Epidermal melanocyte (primary cell): ENCODE measurements around the gene MSH3.
"Not testable (repeated sequence)": the region's sequence is repeated elsewhere in the genome, so short reads cannot be mapped to it uniquely, and the experiment has no call there.

Source experiments
- DNase-seq: peaks from one replicate; pipeline ENCODE4 v3.0.0; 2011; ENCODE audit warnings: low spot score; ENCODE audit not compliant: insufficient read length

Gene MSH3

DNA sequence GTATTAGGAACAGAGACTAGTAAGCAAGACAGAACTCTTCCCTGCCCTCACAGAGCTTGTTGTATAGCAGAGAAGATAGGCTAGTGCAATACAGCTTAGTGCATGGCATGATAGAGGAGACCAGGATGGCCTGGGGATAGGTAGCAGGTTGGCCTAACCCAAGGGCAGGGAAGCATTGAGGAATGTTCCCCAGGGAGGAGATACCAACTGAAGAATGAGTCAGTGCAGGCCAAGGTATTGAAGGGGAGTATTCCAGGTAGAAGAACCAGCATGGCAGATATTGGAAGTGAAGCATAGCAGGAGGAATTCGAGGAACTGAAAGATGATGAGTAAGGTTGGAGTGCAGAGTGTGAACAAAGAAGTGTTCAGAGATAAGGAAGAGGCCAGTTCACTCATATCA, 138.9 kb downstream of the MSH3 start:
- no peak for DNase-seq

DNA sequence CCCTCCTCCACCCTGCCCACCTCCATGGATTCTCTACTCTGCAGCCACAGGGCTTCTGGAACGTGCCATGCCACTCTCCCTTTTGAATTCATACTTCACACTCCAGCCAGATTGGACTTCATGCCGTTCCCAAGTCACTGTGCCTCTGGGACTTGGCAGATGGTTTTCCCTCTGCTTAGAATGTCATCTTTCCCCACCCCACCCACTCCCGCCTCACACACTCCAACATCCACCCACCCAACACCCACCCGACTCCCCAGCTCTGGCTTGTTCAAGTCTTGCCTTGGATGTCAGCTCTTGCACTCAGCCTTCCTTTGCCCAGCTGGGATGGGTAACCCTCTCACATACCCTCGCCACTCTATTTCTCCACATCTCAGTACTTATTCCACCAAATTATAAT, 142.4 kb downstream of the MSH3 start:
- DNase-seq: no peak

DNA sequence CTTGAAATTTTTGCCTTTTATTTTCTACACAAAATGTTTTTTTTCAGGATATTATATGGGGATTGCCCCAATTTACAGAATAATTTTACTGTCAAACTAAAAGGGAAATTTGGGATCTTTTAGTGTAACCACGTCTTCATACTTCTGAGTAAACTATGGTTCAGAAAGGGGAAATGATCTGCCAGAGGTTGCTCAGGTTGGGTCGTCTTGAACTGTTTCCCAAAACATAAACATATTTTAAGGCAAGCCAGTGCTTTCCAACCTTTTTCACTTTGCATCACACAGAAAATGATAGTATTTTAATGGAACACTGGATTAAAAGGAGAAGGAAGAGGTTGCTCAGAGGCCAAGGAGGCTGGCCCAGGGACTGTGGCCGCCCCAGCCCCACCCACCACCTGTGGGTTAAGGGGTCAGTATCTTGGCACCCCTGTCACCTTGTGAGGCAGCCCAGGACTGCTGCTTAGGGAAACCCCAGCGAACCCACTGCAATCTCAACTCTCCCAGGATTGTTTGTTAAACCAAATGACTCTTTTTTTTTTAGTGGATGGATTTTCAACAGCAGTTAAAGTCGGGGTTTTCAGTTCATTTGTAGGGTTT, 143.1 kb downstream of the MSH3 start:
- no peak for DNase-seq

DNA sequence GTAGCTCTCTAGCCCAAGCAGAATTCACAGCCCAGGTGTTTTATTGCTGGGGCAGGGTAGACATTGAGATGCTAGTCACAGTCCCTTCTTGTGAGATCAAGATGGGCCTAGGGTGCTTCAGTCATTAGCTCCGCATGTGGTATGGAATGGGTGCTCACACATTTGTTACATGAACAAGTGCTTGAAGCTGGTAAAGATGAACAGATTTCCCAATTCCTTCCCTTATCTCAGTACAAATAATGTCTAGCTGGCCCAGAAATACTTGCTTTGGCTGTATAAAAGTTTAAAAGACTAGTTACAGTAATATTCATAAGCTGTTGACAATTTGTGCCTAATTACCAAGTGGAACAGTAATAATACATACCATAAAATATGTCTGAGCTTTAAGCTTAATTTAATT, 143.7 kb downstream of the MSH3 start:
- DNase-seq: no peak

DNA sequence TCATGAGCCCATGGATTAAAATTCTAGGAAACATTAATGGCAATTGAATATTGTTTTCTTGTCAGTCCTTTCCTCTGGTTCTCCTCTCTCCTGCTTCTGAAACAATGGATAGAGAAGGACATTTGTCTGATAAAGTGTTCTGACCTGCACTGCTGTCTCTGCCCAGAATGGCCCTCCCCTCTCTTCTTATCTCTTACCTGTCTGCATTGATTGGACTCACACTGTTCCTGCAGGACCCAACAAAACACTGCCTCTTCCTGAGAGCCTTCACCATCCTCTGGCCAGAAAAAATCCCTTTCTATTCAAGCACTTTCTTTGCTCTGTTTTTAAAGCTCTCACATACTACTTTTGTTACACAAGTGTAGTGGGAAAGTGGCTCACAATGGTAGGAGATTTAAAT, 144.2 kb downstream of the MSH3 start:
- DNase-seq: no peak

DNA sequence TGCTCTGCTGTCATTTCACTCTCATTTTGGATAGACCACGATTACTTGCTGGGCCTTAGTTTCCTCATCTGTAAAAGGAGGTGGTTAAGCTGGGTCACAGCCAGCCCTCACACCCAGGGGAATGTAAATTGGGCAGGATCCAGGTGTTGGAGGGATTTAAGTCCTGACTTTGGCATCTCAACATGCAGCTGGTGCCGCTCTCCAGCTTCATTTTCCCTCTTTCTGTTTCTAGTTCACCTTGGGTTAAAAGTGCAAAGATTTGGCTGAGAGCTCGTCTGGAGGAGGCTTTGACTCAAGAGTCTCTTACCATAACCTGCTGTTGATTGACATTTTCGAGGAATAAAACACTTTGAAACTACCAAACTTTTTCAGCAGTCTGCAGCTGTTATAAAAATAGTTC, 144.6 kb downstream of the MSH3 start:
- no peak for DNase-seq

DNA sequence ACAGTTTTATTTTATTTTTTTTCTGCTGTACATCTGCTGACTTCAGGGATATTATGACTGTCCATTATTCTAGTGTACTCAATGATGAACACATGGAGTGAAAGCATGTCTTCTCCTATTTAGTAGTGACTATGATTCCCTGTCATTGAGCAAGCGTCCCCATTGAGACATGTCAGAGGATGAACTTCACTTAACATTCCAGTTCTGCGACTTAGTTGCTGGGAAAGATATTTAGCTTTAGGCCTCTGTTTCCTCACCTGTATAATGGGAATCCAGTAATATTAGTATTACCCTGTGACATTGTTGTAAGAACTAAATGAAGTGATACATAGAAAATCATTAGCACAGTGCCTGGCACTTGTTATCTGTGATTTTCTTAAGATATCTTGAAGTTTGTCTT, 145.1 kb downstream of the MSH3 start:
- no peak for DNase-seq

DNA sequence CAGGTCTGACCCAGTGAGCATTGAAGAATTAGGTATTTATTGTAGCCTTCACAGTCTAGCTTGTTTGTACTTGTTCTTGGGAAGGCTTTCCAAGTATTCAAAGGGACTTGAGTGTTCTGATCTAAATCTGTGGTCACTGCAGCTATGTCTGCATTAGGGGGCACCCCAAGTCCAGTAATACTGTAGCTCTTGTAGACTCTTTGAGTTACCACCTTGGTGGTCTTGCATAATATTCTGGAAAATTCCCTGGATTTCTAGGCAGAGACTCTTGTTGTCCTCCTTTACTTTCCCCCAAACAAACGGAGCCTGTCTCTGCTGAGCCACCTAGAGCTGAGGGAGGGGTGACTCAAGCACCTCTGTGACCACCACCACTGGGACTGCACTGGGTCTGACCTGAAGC, 149.9 kb downstream of the MSH3 start:
- no peak for DNase-seq

DNA sequence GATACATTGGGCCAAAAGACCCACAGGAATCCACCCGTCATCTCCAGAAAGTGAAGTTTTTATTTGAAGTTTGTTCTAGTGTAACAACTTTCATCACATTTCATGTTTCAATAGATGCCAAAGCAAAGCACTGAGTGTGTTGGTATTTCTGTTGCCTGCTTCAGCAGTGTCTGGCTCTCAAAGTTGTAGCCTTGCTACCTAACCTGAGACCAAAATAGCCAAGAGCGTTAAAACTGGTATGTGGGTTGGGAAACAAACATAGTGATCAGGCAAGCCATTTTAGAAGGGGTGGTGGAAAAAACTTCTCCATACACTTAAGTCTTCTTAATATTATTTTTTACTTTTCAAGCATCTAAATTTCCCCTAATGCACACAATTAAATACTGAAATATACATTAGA, 150.6 kb downstream of the MSH3 start:
- DNase-seq: no peak

DNA sequence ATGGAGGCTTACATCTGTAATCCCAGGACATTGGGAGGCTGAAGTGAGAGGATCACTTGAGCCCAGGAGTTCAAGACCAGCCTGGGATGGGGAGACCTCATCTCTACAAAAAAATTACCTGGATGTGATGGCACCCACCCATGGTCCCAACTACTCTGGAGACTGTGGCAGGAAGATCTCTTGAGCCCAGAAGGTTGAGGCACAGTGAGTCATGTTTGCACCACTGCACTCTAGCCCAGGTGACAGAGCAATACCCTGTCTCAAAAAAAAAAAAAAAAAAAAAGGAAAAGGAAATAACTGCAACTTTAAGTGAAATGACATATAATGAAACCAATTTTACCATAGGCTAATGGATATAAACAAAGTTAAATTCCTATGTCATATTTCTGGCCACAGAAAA, 152.5 kb downstream of the MSH3 start:
- DNase-seq: no peak

DNA sequence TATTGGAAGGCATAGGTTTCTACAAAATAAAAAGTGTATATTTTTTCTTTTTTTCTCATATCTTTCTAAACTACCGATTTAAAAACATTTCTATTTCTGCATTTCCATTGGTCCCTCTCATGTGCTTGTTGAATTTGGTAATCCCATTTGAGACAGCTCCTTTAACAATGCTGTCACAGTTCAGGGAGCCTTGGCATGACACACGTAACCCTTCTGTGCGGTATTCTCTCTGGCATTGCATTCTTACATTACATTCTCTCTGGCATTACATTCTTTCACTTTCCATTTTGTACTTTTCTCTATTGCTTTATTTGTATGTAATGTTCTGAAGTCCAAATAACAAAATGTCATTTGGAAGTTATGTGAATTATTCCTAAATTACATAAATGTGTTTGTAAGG, 155.0 kb downstream of the MSH3 start:
- no peak for DNase-seq

DNA sequence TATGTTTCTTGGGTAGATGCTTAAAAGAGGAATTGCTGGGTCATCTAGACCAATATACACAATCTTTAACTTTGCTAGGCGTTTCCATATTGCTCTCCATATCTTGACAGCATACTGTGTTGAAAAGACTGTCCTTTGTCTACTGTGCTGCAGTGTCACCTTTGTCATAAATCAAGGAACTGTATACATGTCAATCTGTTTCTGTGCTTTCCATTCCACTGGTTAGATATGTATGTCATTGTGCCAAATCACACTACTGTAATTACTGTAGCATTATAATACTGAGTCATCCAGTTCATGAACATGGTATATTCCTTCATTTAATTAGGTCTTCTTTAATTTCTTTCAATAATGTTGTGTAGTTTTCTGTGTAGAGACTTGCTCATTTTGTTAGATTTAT, 156.0 kb downstream of the MSH3 start:
- no peak for DNase-seq

DNA sequence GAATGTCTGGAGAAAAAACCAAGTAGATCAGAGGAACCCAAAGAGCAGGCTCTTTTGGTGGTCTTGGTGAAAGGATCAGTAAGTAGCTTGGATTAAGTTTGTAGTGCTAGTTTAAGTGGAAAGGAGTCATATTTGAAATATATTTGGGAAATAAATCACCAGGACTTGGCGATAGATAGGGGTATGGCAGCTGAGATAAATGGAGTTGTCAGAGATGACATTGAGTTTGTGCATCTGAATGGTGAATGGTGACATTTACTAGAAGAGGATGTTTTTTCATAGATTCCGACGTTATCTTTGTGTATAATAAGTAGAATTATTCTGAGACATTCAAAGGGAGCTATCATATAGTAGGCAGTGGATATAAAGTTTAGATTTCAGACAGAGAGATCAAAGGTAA, 162.1 kb downstream of the MSH3 start:
- DNase-seq: no peak

DNA sequence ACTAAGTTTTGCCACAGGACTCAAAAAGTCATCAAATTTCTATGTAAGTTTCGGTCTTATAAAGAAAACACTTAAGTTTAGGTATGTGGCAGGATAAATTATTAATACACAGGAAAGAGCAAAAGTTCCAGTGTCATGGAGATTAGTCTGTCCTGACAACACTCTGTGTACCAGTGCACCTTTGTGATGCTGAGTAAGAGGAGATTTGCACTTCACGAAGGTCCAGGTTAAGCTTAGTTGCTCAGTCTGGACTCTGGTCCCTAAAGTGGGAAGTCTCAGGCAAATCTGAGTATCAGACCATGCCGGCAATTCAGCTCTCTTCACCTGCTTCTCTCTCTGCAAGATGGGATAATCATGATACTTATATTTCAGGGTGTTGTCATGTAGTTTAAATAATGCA, 166.2 kb downstream of the MSH3 start:
- DNase-seq: no peak

DNA sequence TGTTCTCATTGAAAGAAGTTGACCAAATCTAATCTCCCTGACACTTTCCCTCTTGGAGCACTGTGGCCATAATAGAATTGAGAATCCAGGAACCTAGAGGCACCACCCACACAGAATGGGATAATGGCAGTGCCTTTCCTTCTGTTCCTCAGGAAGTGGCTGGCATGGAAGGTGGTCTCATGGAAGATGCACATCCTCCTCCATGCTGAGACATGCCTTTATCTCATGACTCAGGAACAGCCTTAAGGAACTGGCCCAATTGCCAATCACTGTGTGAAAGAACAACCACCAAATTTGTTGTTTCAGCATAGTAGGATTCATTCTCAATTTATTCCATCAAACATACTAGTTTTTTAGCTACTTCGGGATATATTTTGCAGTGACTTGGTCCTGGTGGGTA, 168.2 kb downstream of the MSH3 start:
- no peak for DNase-seq

DNA sequence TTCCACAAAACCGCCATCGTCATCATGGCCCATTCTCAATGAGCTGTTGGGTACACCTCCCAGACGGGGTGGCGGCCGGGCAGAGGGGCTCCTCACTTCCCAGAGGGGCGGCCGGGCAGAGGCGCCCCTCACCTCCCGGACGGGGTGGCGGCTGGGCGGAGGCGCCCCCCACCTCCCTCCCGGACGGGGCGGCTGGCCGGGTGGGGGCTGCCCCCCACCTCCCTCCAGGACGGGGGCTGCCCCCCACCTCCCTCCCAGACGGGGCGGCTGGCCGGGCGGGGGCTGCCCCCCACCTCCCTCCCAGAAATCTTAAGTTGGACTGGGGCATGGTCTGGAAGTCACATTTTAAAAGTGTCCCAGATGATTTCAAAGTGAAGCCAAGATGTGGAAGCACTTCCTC, 169.7 kb downstream of the MSH3 start:
- not testable (repeated sequence) for DNase-seq

DNA sequence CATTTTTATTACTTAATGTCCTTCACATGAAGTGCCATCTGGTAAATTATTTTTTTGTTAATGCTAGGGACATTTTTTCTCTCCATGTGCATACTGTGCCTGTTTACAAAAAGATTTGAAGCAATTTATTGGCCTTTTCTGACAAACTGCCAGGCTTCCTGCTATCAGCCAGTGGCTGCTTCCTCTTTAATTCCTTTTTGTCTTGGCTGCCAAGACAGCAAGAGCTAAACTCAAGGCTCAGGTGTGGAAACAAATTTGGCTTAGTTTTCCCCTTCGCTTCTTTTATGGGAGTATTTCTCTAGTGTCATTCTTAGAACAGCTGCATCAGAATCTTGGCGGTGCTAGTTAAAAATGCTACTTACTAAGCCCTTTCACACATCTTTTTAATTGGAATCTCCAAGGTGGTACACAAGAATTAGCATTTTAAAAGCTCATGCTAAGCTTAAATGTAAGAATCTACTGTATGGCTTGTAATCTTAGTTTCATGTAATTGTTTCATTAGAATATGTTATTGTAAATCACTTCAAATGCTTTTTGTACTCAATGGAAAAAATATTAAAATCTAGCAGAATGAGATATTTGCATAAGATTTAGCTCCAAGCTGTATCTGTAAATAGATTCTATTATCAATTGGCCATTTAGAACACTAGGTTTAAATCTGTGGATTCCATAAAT, 171.5 kb downstream of the MSH3 start:
- no peak for DNase-seq

DNA sequence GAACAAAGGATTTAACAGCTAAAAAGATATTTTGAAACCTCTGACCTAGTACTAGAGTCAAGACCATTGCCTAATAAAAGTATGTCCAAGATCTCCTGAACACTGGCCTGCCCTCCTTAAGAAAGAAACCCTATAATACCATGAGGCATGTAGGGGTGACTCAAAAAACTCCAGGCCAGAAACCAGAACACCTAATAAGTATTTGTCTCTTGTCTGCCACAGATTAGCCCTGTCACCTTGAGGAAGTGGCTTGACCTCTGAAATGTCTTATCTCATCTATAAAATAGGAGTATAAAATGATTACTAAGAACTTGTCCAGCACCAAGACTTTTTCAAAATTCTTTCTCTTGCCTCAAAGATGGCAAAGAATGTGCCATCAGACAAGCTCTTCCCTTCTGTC, 180.3 kb downstream of the MSH3 start:
- DNase-seq: no peak

DNA sequence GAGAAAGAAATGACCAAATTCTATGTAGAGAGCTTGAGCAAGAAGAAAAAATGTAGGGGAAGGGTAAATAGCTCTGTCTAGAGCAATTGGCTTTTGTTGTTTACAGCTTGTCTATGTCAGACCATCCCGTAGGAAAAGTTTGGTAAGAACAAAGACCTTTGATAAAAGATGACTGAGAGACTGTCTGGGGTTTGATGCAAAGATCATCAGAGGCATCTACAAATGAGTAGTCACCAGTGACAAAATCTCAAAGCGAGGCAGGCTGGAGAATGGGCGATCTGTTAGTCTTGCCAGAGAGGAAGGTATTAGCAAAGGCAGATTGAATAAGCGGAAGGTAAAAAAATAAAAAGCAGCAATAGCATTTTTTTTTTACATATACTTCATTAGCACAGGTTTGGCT, 180.7 kb downstream of the MSH3 start:
- DNase-seq: no peak

DNA sequence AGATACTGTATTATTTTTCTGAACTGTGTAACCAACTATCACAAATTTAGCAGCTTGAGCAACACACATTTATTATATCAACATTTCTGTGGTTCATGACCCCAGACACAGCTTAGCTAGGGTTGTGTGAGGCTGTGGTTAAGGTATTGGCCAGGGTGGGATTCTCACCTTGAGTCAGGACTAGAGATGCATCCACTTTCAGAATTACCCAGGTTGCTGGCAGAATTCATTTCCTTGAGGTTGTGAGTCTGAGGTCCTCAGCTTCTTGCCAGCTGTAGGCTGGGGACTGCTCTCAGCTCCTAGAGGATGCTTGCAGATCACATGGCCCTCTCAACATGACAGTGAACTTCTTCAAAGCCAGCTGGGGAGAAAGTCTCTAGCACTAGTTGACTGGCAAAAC, 183.2 kb downstream of the MSH3 start:
- no peak for DNase-seq

DNA sequence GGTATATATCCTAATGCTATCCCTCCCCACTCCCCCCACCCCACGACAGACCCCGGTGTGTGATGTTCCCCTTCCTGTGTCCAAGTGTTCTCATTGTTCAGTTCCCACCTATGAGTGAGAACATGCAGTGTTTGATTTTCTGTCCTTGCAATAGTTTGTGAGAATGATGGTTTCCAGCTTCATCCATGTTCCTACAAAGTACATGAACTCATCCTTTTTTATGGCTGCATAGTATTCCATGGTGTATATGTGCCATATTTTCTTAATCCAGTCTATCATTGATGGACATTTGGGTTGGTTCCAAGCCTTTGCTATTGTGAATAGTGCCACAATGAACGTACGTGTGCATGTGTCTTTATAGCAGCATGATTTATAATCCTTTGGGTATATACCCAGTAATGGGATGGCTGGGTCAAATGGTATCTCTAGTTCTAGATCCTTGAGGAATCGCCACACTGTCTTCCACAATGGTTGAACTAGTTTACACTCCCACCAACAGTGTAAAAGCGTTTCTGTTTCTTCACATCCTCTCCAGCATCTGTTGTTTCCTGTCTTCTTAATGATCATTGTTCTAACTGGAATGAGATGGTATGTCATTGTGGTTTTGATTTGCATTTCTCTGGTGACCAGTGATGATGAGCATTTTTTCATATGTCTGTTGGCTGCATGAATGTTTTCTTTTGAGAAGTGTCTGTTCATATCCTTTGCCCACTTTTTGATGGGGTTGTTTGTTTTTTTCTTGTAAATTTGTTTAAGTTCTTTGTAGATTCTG, 186.8 kb downstream of the MSH3 start:
- DNase-seq: not testable (repeated sequence)

DNA sequence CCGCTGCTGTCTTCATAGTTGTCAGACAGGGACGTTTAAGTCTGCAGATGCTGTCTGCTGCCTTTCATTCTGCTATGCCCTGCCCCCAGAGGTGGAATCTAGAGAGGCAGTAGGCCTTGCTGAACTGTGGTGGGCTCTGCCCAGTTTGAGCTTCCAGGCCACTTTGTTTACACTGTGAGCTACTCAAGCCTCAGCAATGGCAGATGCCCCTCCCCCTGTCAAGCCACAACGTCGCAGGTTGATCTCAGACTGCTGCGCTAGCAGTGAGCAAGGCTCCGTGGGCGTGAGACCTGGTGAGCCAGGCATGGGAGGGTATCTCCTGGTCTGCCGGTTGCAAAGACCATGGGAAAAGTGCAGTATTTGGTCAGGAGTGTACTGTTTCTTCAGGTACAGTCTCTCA, 192.0 kb downstream of the MSH3 start:
- not testable (repeated sequence) for DNase-seq

DNA sequence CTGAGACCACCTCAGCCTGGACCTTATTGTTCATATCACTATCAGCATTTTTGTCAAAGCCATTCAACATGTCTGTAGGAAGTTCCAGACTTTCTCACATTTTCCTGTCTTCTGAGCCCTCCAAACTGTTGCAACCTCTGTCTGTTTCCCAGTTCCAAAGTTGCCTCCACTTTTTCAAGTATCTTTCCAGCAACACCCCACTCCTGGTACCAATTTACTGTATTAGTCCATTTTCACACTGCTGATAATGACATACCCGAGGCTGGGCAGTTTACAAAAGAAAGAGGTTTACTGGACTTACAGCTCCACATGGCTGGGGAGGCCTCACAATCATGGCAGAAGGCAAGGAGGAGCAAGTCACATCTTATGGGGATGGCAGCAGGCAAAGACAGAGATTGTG, 195.7 kb downstream of the MSH3 start:
- DNase-seq: not testable (repeated sequence)
